ENCODE measurements around the gene KRTAP12-1. TPM values are rescaled to one million over a fixed set of nuclear protein-coding genes. Genes with fewer than 3 reads are reported as not detected.

KRTAP12-1 gene
- total and polyA plus RNA-seq, 7 donors, result not detected

GRCh38 chr21:44706706-44707581 lies 25.0 kb upstream of the KRTAP12-1 start:
- Histone ChIP-seq H3K9me3 (no peaks in the 10 kb centered on the region), H3K4me3 (no peak overlapping the region), H3K27ac (no peak overlapping the region), H3K27me3 (ENCODE audit: insufficient read depth in 3 of 3, low read length in 2 of 3) (peaks cover 0 to 95% (median 55%) of the 10 kb centered on the region in 3 donors), H3K36me3 (ENCODE audit: insufficient read depth in 1 of 2, low read depth in 1 of 2) (no peaks in the 10 kb centered on the region), H3K4me1 (no peaks in the 10 kb centered on the region)
- intact Hi-C loops (cut with DNase I), result no loop called here
- 2 to 3% (median 3%) methylated on average over 38 to 46 of the region's 46 CpGs for WGBS, 3 donors
- no peak for TF ChIP-seq CTCF (IDR thresholded peaks at IDR 0.05)
- DNase-seq, result peak in 1 of 2 donors; percentile 23
- no peak for ATAC-seq

GRCh38 chr21:44706026-44706705 lies 24.2 kb upstream of the KRTAP12-1 start:
- no peak overlapping the region for H3K4me3 ChIP-seq
- H3K4me1 ChIP-seq, result no peaks in the 10 kb centered on the region
- no peak overlapping the region for H3K27ac ChIP-seq
- WGBS, 3 donors, result 4 to 5% (median 4%) methylated on average over 48 to 54 of the region's 54 CpGs
- peaks cover 0 to 93% (median 54%) of the 10 kb centered on the region in 3 donors for H3K27me3 ChIP-seq (ENCODE audit: insufficient read depth in 3 of 3, low read length in 2 of 3)
- no peak for TF ChIP-seq CTCF (IDR thresholded peaks at IDR 0.05)
- no peaks in the 10 kb centered on the region for H3K36me3 ChIP-seq (ENCODE audit: insufficient read depth in 1 of 2, low read depth in 1 of 2)
- intact Hi-C loops (cut with DNase I), result no loop called here
- DNase-seq (peak in 1 of 2 donors; percentile 28), ATAC-seq (no peak)
- H3K9me3 ChIP-seq, result no peaks in the 10 kb centered on the region

- 9 to 19% (median 12%) methylated on average over 13 of the region's 13 CpGs for WGBS, 3 donors
- Histone ChIP-seq H3K4me1 (no peaks in the 10 kb centered on the region), H3K27me3 (ENCODE audit: insufficient read depth in 3 of 3, low read length in 2 of 3) (peaks cover 0 to 94% (median 52%) of the 10 kb centered on the region in 3 donors), H3K9me3 (no peaks in the 10 kb centered on the region), H3K27ac (no peak overlapping the region), H3K4me3 (no peak overlapping the region), H3K36me3 (ENCODE audit: insufficient read depth in 1 of 2, low read depth in 1 of 2) (no peaks in the 10 kb centered on the region)
- DNase-seq, result peak in 1 of 2 donors; percentile 39
- no peak for TF ChIP-seq CTCF (IDR thresholded peaks at IDR 0.05)
- intact Hi-C loops (cut with DNase I), result no loop called here
- no peak for ATAC-seq
These were observed 22.7 kb upstream of the KRTAP12-1 start for GRCh38 chr21:44704636-44705001.

- H3K36me3 ChIP-seq (ENCODE audit: insufficient read depth in 1 of 2, low read depth in 1 of 2), result no peaks in the 10 kb centered on the region
- peaks cover 0 to 92% (median 46%) of the 10 kb centered on the region in 3 donors for H3K27me3 ChIP-seq (ENCODE audit: insufficient read depth in 3 of 3, low read length in 2 of 3)
- ATAC-seq (no peak), DNase-seq (peak in 1 of 2 donors; percentile 26)
- no peak for TF ChIP-seq CTCF (IDR thresholded peaks at IDR 0.05)
- WGBS, 3 donors, result 33 to 37% (median 35%) methylated on average over 13 of the region's 13 CpGs
- no peak overlapping the region for H3K27ac ChIP-seq
- no peaks in the 10 kb centered on the region for H3K9me3 ChIP-seq
- H3K4me1 ChIP-seq, result no peaks in the 10 kb centered on the region
- no peak overlapping the region for H3K4me3 ChIP-seq
- intact Hi-C loops (cut with DNase I), result no loop called here
These were observed 22.0 kb upstream of the KRTAP12-1 start for GRCh38 chr21:44703731-44704635.
